K562 (cell line): ENCODE measurements around the gene GAB2. TPM values are rescaled to one million over a fixed set of nuclear protein-coding genes. Genes with fewer than 3 reads are reported as not detected.
A peak's percentile ranks its signal among the peaks of the same experiment; 100 is the strongest.

ENCODE experiments used
- CXXC5 ChIP-seq: fragments of 250-450 bp; sonication (Bioruptor Pico); IDR thresholded peaks from 2 replicates; pipeline ENCODE4 v1.8.0; 2022; ENCODE audit warnings: inconsistent platforms, mild to moderate bottlenecking, moderate library complexity
- HDAC8 ChIP-seq: fragments of 450-650 bp; IDR thresholded peaks from 2 replicates; pipeline ENCODE4 v1.6.1; 2016; ENCODE audit warnings: mild to moderate bottlenecking, missing genetic modification characterization, moderate library complexity, missing compliant biosample characterization
- HSF4 ChIP-seq: fragments of 250-450 bp; sonication (Bioruptor Pico); IDR thresholded peaks from 2 replicates; pipeline ENCODE4 v2.1.2; 2022; ENCODE audit warnings: mild to moderate bottlenecking, moderate library complexity, borderline replicate concordance
- MAZ ChIP-seq, 2 experiments: fragments of 450-650 bp in 1 of 2; sonication (generic) in 1 of 2; formaldehyde crosslinking; IDR thresholded peaks in 1 of 2; conservative IDR thresholded peaks in 1 of 2; 2 replicates each; pipeline versions ENCODE4 v1.4.0 to v1.5.0; 2020; ENCODE audit warnings: mild to moderate bottlenecking in 1 of 2, missing genetic modification reagents in 1 of 2
- MEF2D ChIP-seq: conservative IDR thresholded peaks from 2 replicates; pipeline ENCODE4 v1.6.1; 2016; ENCODE audit warnings: low read depth, missing genetic modification characterization, missing compliant biosample characterization
- POLR2H ChIP-seq: IDR thresholded peaks from 2 replicates; pipeline ENCODE4 v1.6.1; 2016; ENCODE audit warnings: missing genetic modification characterization, low read depth, mild to moderate bottlenecking, control low read depth, missing compliant biosample characterization, moderate library complexity
- RBM15 ChIP-seq: fragments of 200-400 bp; formaldehyde crosslinking; IDR thresholded peaks from 2 replicates; pipeline ENCODE4 v1.6.1; 2018; ENCODE audit warnings: mild to moderate bottlenecking, low read length, moderate library complexity; ENCODE audit not compliant: insufficient read depth
- SOX6 ChIP-seq: fragments of 450-650 bp; IDR thresholded peaks from 2 replicates; pipeline ENCODE4 v1.6.1; 2014; ENCODE audit warnings: mild to moderate bottlenecking
- ZNF75A ChIP-seq: fragments of 450-650 bp; formaldehyde crosslinking; IDR thresholded peaks from 2 replicates; pipeline ENCODE4 v1.4.0; 2020; ENCODE audit warnings: mild to moderate bottlenecking
- polyA plus RNA-seq, 8 experiments: library from polyadenylated mRNA; depleted of rRNA in 4 of 8; stranded (reverse) in 5 of 8; unstranded in 3 of 8; fragments of >200 nt; fragmentation: Nextera tagmentation in 2 of 8; fragmentation: Illumina TruSeq in 1 of 8; extraction: Ambion mirVana in 2 of 8; extraction: Trizol in 1 of 8; gene quantifications; 2 replicates each; pipeline versions ENCODE4 v1.2.1 to v1.2.3, GENCODE V29; 2011 to 2014; ENCODE audit warnings: inconsistent platforms in 1 of 8, missing spikeins in 1 of 8
- total RNA-seq, 7 experiments: library from RNA; depleted of rRNA in 6 of 7; stranded (reverse); fragments of >200 nt in 6 of 7; fragmentation: Illumina TruSeq in 2 of 7; extraction: Trizol in 2 of 7; gene quantifications; 2 replicates each; pipeline versions ENCODE4 v1.2.1 to v1.2.3, GENCODE V29; 2011 to 2021; ENCODE audit warnings: low replicate concordance in 1 of 7
- TF ChIP-seq, protein P1 (sequence below): fragments of 200-800 bp; sonication (Bioruptor generic); IDR thresholded peaks from 2 replicates; pipeline ENCODE4 v1.6.1; 2017; ENCODE audit warnings: missing genetic modification characterization, missing compliant biosample characterization

GAB2 gene
- total and polyA plus RNA-seq, 9 of the 15 experiments (the other 6 are each of a cell fraction or from before 2014, with no cell fraction given): 2.3 to 35.2 (median 16.1) TPM

- TF ChIP-seq, protein P1, sequence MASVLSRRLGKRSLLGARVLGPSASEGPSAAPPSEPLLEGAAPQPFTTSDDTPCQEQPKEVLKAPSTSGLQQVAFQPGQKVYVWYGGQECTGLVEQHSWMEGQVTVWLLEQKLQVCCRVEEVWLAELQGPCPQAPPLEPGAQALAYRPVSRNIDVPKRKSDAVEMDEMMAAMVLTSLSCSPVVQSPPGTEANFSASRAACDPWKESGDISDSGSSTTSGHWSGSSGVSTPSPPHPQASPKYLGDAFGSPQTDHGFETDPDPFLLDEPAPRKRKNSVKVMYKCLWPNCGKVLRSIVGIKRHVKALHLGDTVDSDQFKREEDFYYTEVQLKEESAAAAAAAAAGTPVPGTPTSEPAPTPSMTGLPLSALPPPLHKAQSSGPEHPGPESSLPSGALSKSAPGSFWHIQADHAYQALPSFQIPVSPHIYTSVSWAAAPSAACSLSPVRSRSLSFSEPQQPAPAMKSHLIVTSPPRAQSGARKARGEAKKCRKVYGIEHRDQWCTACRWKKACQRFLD (CRISPR knock-in tag): no peak
- TF ChIP-seq HSF4 (CRISPR knock-in tag) (no peak), POLR2H (peak; percentile 34), MEF2D (tag) (0 out of 2 replicates have a peak, but pooled peaks have one; percentile 40), CXXC5 (CRISPR knock-in tag) (peak; percentile 69), SOX6 (peak; percentile 73), MAZ (CRISPR knock-in tag; conservative IDR thresholded peaks at IDR 0.05 in 1 of 2, IDR thresholded peaks at IDR 0.05 in 1 of 2) (peak in 1 of 2 experiments; percentile 39; a peak in 2 of 4 replicates), RBM15 (no peak), HDAC8 (tag) (0 out of 2 replicates have a peak, but pooled peaks have one; percentile 46), ZNF75A (CRISPR knock-in tag) (no peak)
Measured at GRCh38 chr11:78281511-78281910, 136.1 kb downstream of the GAB2 start (continued).
